Measurements from ENCODE around the gene HIVEP2.

DNA sequence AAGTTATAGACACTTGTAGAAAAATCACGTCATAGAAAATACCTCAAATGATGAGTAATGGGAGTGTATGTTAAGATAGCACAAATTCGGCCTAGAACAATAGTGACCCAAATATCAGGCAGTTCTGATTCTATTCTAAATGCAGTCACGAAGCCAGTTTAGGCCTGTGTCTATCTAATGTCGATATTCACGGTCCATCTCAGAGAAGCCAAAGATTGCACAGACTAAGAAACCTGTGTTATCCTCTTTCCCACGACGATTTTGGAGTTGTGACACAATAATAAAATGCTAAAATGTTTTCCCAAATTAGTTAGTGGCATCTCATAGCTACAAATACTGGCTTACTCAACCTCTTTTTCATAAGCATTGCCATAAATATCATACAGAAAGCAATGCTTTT is 4.0 kb downstream of the HIVEP2 start:
- no peak for TF ChIP-seq POLR2AphosphoS5 (IDR thresholded peaks at IDR 0.05; ENCODE audit: low read depth, low read length)
- TF ChIP-seq POLR2A (IDR thresholded peaks at IDR 0.05; ENCODE audit: low read depth, low read length), result no peak
- no peak for TF ChIP-seq TAF1 (IDR thresholded peaks at IDR 0.05; ENCODE audit: low read depth, low read length)

Data from GM12891 (cell line).